H9 (cell line): ENCODE data around the gene ATP6V0E1. TPM values are rescaled to one million over a fixed set of nuclear protein-coding genes. Genes with fewer than 3 reads are reported as not detected.

Experiments
- DNase-seq: peaks from one replicate; pipeline ENCODE4 v3.0.0-alpha.2; 2017
- H2AFZ ChIP-seq: one replicate; pipeline ENCODE4 v1.6.1; 2013; ENCODE audit warnings: mild to moderate bottlenecking, low read length, control low read depth, moderate library complexity
- H2AK5ac ChIP-seq: 2 replicates; pipeline ENCODE4 v1.6.1; 2013; ENCODE audit warnings: low read length, control low read depth, mixed read lengths; ENCODE audit not compliant: insufficient read length
- H2BK120ac ChIP-seq: one replicate; pipeline ENCODE4 v1.6.1; 2013; ENCODE audit warnings: low read depth, mild to moderate bottlenecking, low read length, control low read depth, inconsistent platforms; ENCODE audit not compliant: poor library complexity, severe bottlenecking
- H2BK12ac ChIP-seq: 2 replicates; pipeline ENCODE4 v1.6.1; 2013; ENCODE audit warnings: low read length, control low read depth, mixed read lengths, low read depth; ENCODE audit not compliant: insufficient read length
- H2BK15ac ChIP-seq: 2 replicates; pipeline ENCODE4 v1.6.1; 2013; ENCODE audit warnings: low read depth, low read length, control low read depth
- H2BK20ac ChIP-seq: one replicate; pipeline ENCODE4 v1.6.1; 2013; ENCODE audit warnings: low read depth, mild to moderate bottlenecking, low read length, control low read depth, inconsistent platforms; ENCODE audit not compliant: poor library complexity, severe bottlenecking
- H2BK5ac ChIP-seq: 2 replicates; pipeline ENCODE4 v1.6.1; 2013; ENCODE audit warnings: low read length, control low read depth, mixed read lengths; ENCODE audit not compliant: insufficient read length
- H3K14ac ChIP-seq: 2 replicates; pipeline ENCODE4 v1.6.1; 2013; ENCODE audit warnings: low read length, control low read depth; ENCODE audit not compliant: insufficient read depth
- H3K18ac ChIP-seq: 2 replicates; pipeline ENCODE4 v1.6.1; 2013; ENCODE audit warnings: low read depth, mild to moderate bottlenecking, mixed read lengths, low read length, control low read depth; ENCODE audit not compliant: insufficient read length
- H3K23ac ChIP-seq: 2 replicates; pipeline ENCODE4 v1.6.1; 2013; ENCODE audit warnings: low read length, control low read depth, mixed read lengths, low read depth; ENCODE audit not compliant: insufficient read length
- H3K23me2 ChIP-seq: 2 replicates; pipeline ENCODE4 v1.6.1; 2013; ENCODE audit warnings: low read depth, mild to moderate bottlenecking, mixed read lengths, low read length, control low read depth; ENCODE audit not compliant: insufficient read length, poor library complexity, severe bottlenecking
- H3K27ac ChIP-seq: 2 replicates; pipeline ENCODE4 v1.5.1; 2013; ENCODE audit warnings: low read length, control low read depth, mixed read lengths, low read depth; ENCODE audit not compliant: insufficient read length
- H3K27me3 ChIP-seq: 2 replicates; pipeline ENCODE4 v1.6.1; 2013; ENCODE audit warnings: low read length, control low read depth, inconsistent platforms; ENCODE audit not compliant: insufficient read depth
- H3K4ac ChIP-seq: 2 replicates; pipeline ENCODE4 v1.6.1; 2013; ENCODE audit warnings: low read depth, mild to moderate bottlenecking, control low read depth, inconsistent platforms, low read length, moderate library complexity
- H3K4me1 ChIP-seq: 2 replicates; pipeline ENCODE4 v1.6.1; 2013; ENCODE audit warnings: low read length, control low read depth, inconsistent platforms; ENCODE audit not compliant: insufficient read depth
- H3K4me2 ChIP-seq: 2 replicates; pipeline ENCODE4 v1.6.1; 2013; ENCODE audit warnings: low read length, control low read depth, mixed read lengths; ENCODE audit not compliant: insufficient read length, insufficient read depth
- H3K56ac ChIP-seq: 2 replicates; pipeline ENCODE4 v1.6.1; 2013; ENCODE audit warnings: low read depth, mild to moderate bottlenecking, mixed read lengths, low read length, control low read depth; ENCODE audit not compliant: insufficient read length
- H3K79me1 ChIP-seq: 2 replicates; pipeline ENCODE4 v1.6.1; 2013; ENCODE audit warnings: low read depth, mild to moderate bottlenecking, moderate library complexity, low read length, control low read depth, inconsistent platforms; ENCODE audit not compliant: insufficient read depth, poor library complexity, severe bottlenecking
- H3K79me2 ChIP-seq: 2 replicates; pipeline ENCODE4 v1.6.1; 2013; ENCODE audit warnings: low read length, control low read depth, inconsistent platforms; ENCODE audit not compliant: insufficient read depth
- H3K9ac ChIP-seq: 2 replicates; pipeline ENCODE4 v1.6.1; 2013; ENCODE audit warnings: low read length, control low read depth, mixed read lengths; ENCODE audit not compliant: insufficient read length; ENCODE audit errors: extremely low read depth
- H3K9me3 ChIP-seq: one replicate; pipeline ENCODE4 v1.6.1; 2013; ENCODE audit warnings: low read depth, low read length, inconsistent platforms; ENCODE audit not compliant: control insufficient read depth
- H3T11ph ChIP-seq: one replicate; pipeline ENCODE4 v1.6.1; 2013; ENCODE audit warnings: mild to moderate bottlenecking, low read length, control low read depth, inconsistent platforms
- H4K20me1 ChIP-seq: one replicate; pipeline ENCODE4 v1.6.1; 2013; ENCODE audit not compliant: control insufficient read depth, insufficient read length, insufficient read depth
- H4K5ac ChIP-seq: 2 replicates; pipeline ENCODE4 v1.6.1; 2013; ENCODE audit warnings: low read depth, mild to moderate bottlenecking, mixed read lengths, low read length, control low read depth; ENCODE audit not compliant: insufficient read length
- H4K8ac ChIP-seq: replicated peaks from 2 replicates; pipeline ENCODE4 v1.6.1; 2013; ENCODE audit warnings: low read length, control low read depth, mixed read lengths, low read depth; ENCODE audit not compliant: insufficient read length
- H4K91ac ChIP-seq: 2 replicates; pipeline ENCODE4 v1.6.1; 2013; ENCODE audit warnings: low read depth, mild to moderate bottlenecking, moderate library complexity, mixed read lengths, low read length, control low read depth; ENCODE audit not compliant: insufficient read length
- H3K27ac Mint-ChIP-seq, 3 experiments: 2 replicates in 2 of 3; 3 replicates in 1 of 3; pipeline ENCODE4 v1.8.0; 2020 to 2021; ENCODE audit warnings: mixed read lengths in 3 of 3, mild to moderate bottlenecking in 1 of 3, moderate library complexity in 1 of 3
- H3K27me3 Mint-ChIP-seq: 2 replicates; pipeline ENCODE4 v1.8.0; 2021; ENCODE audit warnings: low read depth, mild to moderate bottlenecking, moderate library complexity, mixed read lengths
- H3K36me3 Mint-ChIP-seq, 3 experiments: 2 replicates in 2 of 3; 3 replicates in 1 of 3; pipeline ENCODE4 v1.8.0; 2020 to 2021; ENCODE audit warnings: low read depth in 3 of 3, mixed read lengths in 3 of 3; ENCODE audit not compliant: insufficient read depth in 1 of 3
- H3K4me1 Mint-ChIP-seq, 2 experiments: 2 replicates each; pipeline ENCODE4 v1.8.0; 2020; ENCODE audit warnings: mixed read lengths in 2 of 2
- H3K4me3 Mint-ChIP-seq, 2 experiments: 2 replicates in 1 of 2; 3 replicates in 1 of 2; pipeline ENCODE4 v1.8.0; 2020 to 2021; ENCODE audit warnings: mild to moderate bottlenecking in 2 of 2, mixed read lengths in 2 of 2, moderate library complexity in 1 of 2
- H3K9me3 Mint-ChIP-seq, 2 experiments: 2 replicates in 1 of 2; 3 replicates in 1 of 2; pipeline ENCODE4 v1.8.0; 2020; ENCODE audit warnings: mild to moderate bottlenecking in 2 of 2, mixed read lengths in 2 of 2, moderate library complexity in 1 of 2
- WGBS: extraction: QIAGEN DNeasy Blood & Tissue Kit; methylation state at CpG from one replicate; pipeline ENCODE4 v1.1.7; 2013; ENCODE audit warnings: missing lambda C conversion rate, low lambda C conversion rate, mixed read lengths; ENCODE audit not compliant: insufficient read length; ENCODE audit errors: extremely low coverage; 5-methylcytosine and 5-hydroxymethylcytosine counted together
- total RNA-seq: library from RNA; stranded (reverse); gene quantifications from 2 replicates; pipeline ENCODE4 v1.2.1, GENCODE V29; 2021
- TF ChIP-seq, protein P1 (sequence below): fragments of 200-600 bp; sonication (generic); conservative IDR thresholded peaks from 3 replicates; pipeline ENCODE4 v1.8.0; 2021; ENCODE audit warnings: antibody characterized with exemption, mild to moderate bottlenecking

The ATP6V0E1 gene
- total RNA-seq, 1 experiment from 2014 or later, result 101 TPM

DNA sequence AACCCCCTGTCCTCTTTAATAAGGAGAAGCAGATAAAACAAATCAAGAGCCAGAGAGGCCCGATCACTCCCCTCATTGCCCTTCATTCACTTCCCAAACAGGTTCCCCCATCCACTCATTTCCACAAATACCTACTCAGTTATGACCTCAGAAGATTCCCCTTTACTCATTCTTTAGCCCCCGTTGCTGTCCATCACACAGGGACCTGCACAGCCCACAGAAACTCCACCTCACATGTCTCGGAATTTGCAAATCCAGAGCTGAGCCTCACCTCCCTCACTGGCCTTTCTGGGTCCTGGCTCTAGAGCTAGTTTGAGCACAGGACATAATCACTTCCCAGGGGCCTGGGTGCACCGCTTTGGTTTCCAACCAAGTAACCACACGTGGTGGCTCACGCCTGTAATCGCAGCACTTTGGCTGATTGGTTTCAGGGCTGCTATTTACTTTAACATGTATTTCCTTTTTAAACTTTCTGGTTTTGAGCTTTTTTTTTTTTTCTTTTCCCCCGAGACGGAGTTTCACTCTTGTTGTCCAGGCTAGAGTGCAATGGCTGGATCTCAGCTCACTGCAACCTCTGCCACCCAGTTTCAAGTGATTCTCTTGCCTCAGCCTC is 17.8 kb downstream of the ATP6V0E1 start:
- H3K4me2 ChIP-seq, result no peak overlapping the region
- WGBS, result no CpG with 5 or more reads among the region's 9 CpGs
- no peak overlapping the region for H3K23ac ChIP-seq
- no peak overlapping the region for H4K91ac ChIP-seq
- H2AK5ac ChIP-seq, result no peak overlapping the region
- no peak overlapping the region for H2BK12ac ChIP-seq
- H3T11ph ChIP-seq, result no peak overlapping the region
- H3K79me2 ChIP-seq, result no peaks in the 10 kb centered on the region; the same call in 1 of the 2 replicates
- no peak overlapping the region for H3K18ac ChIP-seq
- no peaks in the 10 kb centered on the region for H3K9me3 Mint-ChIP-seq
- H3K4me3 Mint-ChIP-seq, result no peak overlapping the region
- H3K27me3 Mint-ChIP-seq, result no peaks in the 10 kb centered on the region
- H4K5ac ChIP-seq, result no peak overlapping the region
- no peak overlapping the region for H4K8ac ChIP-seq
- no peak overlapping the region for H3K56ac ChIP-seq
- no peak overlapping the region for H3K27ac Mint-ChIP-seq
- peaks cover 13 to 20% of the 10 kb centered on the region in 2 experiments; a peak in 3 of 4 replicates for H3K4me1 Mint-ChIP-seq
- H3K27ac ChIP-seq, result no peak overlapping the region
- H3K27me3 ChIP-seq, result no peaks in the 10 kb centered on the region
- TF ChIP-seq, protein P1, sequence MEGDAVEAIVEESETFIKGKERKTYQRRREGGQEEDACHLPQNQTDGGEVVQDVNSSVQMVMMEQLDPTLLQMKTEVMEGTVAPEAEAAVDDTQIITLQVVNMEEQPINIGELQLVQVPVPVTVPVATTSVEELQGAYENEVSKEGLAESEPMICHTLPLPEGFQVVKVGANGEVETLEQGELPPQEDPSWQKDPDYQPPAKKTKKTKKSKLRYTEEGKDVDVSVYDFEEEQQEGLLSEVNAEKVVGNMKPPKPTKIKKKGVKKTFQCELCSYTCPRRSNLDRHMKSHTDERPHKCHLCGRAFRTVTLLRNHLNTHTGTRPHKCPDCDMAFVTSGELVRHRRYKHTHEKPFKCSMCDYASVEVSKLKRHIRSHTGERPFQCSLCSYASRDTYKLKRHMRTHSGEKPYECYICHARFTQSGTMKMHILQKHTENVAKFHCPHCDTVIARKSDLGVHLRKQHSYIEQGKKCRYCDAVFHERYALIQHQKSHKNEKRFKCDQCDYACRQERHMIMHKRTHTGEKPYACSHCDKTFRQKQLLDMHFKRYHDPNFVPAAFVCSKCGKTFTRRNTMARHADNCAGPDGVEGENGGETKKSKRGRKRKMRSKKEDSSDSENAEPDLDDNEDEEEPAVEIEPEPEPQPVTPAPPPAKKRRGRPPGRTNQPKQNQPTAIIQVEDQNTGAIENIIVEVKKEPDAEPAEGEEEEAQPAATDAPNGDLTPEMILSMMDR, result no peak
- no peak overlapping the region for H3K14ac ChIP-seq
- H3K4ac ChIP-seq, result no peak overlapping the region
- no peaks in the 10 kb centered on the region for H3K79me1 ChIP-seq
- DNase-seq, result no peak
- H3K23me2 ChIP-seq, result no peaks in the 10 kb centered on the region
- peaks cover 7 to 24% (median 7%) of the 10 kb centered on the region in 3 experiments; a peak in 6 of 7 replicates for H3K36me3 Mint-ChIP-seq
- H4K20me1 ChIP-seq, result no peaks in the 10 kb centered on the region
- H3K4me1 ChIP-seq, result no peaks in the 10 kb centered on the region
- no peak overlapping the region for H3K9ac ChIP-seq
- no peak overlapping the region for H2AFZ ChIP-seq
- no peak overlapping the region for H2BK15ac ChIP-seq
- no peak overlapping the region for H2BK5ac ChIP-seq
- H2BK20ac ChIP-seq, result no peak overlapping the region
- H2BK120ac ChIP-seq, result no peak overlapping the region
- no peaks in the 10 kb centered on the region for H3K9me3 ChIP-seq
